Spleen (tissue), 11 donors: ENCODE data around the gene SSTR4. TPM values are rescaled to one million over a fixed set of nuclear protein-coding genes. Genes with fewer than 3 reads are reported as not detected.

Experiments used
- DNase-seq: peaks from one replicate; pipeline ENCODE4 v3.0.0-alpha.2; 2020
- H3K27ac ChIP-seq, 8 donors: fragments of 200-600 bp; sonication (generic) in 7 of 8; 1 replicate in 4 of 8; 2 replicates in 4 of 8; pipeline versions ENCODE4 v1.5.0 to v1.8.0; 2016 to 2021; ENCODE audit warnings: inconsistent platforms in 4 of 8, mild to moderate bottlenecking in 4 of 8, moderate library complexity in 1 of 8
- H3K27me3 ChIP-seq, 7 donors: fragments of 200-600 bp; sonication (generic) in 6 of 7; replicated peaks in 1 of 7; 1 replicate in 4 of 7; 2 replicates in 3 of 7; pipeline versions ENCODE4 v1.5.0 to v1.8.0; 2016 to 2021; ENCODE audit warnings: inconsistent platforms in 3 of 7, mild to moderate bottlenecking in 1 of 7
- H3K36me3 ChIP-seq, 6 donors: fragments of 200-600 bp; sonication (generic) in 5 of 6; 1 replicate in 4 of 6; 2 replicates in 2 of 6; pipeline versions ENCODE4 v1.5.0 to v1.8.0; 2016 to 2021; ENCODE audit warnings: inconsistent platforms in 2 of 6
- H3K4me1 ChIP-seq, 6 donors: fragments of 200-600 bp; sonication (generic) in 5 of 6; 1 replicate in 3 of 6; 2 replicates in 3 of 6; pipeline versions ENCODE4 v1.5.0 to v1.8.0; 2016 to 2021; ENCODE audit warnings: inconsistent platforms in 3 of 6
- H3K4me3 ChIP-seq, 8 donors: fragments of 200-600 bp; sonication (generic) in 7 of 8; 1 replicate in 4 of 8; 2 replicates in 4 of 8; pipeline versions ENCODE4 v1.5.0 to v1.8.0; 2016 to 2021; ENCODE audit warnings: inconsistent platforms in 4 of 8, mild to moderate bottlenecking in 4 of 8, moderate library complexity in 2 of 8
- H3K9me3 ChIP-seq, 8 donors: fragments of 200-600 bp; sonication (generic) in 7 of 8; 1 replicate in 4 of 8; 2 replicates in 4 of 8; pipeline versions ENCODE4 v1.5.0 to v1.8.0; 2016 to 2021; ENCODE audit warnings: inconsistent platforms in 4 of 8
- POLR2A ChIP-seq, 3 donors: fragments of 450-650 bp; IDR thresholded peaks; one replicate each; pipeline ENCODE4 v1.5.1; 2017; ENCODE audit warnings: antibody characterized with exemption in 3 of 3, mild to moderate bottlenecking in 1 of 3
- POLR2AphosphoS5 ChIP-seq, 3 donors: sonication (generic); formaldehyde crosslinking; IDR thresholded peaks; one replicate each; pipeline ENCODE4 v1.5.1; 2017; ENCODE audit warnings: antibody characterized with exemption in 3 of 3
- WGBS, 5 donors: extraction: QIAGEN DNeasy Blood & Tissue Kit in 3 of 5; methylation state at CpG; one replicate each; pipeline versions ENCODE4 v1.1.5 to v1.1.7; 2013 to 2018; 5-methylcytosine and 5-hydroxymethylcytosine counted together
- intact Hi-C: fragments of 100-400 bp; cut with DNase I; formaldehyde crosslinking; loops from one replicate; pipeline ENCODE4 v1.15.0; 2023; ENCODE audit warnings: low total_unique reads
- polyA plus RNA-seq, 3 donors: library from polyadenylated mRNA; stranded (reverse); fragments of 200-250 nt; gene quantifications; one replicate each; pipeline ENCODE4 v1.2.1, GENCODE V29; 2013
- total RNA-seq, 7 donors: library from RNA; depleted of rRNA in 3 of 7; stranded (reverse); fragments of >200 nt in 3 of 7; fragmentation: NEBNext Ultra II Directional in 4 of 7; extraction: Animal tissue kit (Norgen Biotek cat#: 25700) in 4 of 7; gene quantifications; one replicate each; pipeline versions ENCODE4 v1.1.0 to v1.2.1, GENCODE V29; 2016 to 2021
- TF ChIP-seq, protein P1 (sequence below), 11 experiments: fragments of 200-600 bp in 7 of 11; fragments of 450-650 bp in 4 of 11; sonication (generic) in 4 of 11; IDR thresholded peaks in 8 of 11; conservative IDR thresholded peaks in 3 of 11; 1 replicate in 7 of 11; 2 replicates in 4 of 11; pipeline versions ENCODE4 v1.4.0 to v1.8.0; 2016 to 2021; ENCODE audit warnings: antibody characterized with exemption in 11 of 11, inconsistent platforms in 4 of 11, mild to moderate bottlenecking in 1 of 11
- donor health status: healthy with polysubstance abuse.
- donor health status: DM: no; HTN: no; CAD: no; lungs with moderate emphysema.
- donor health status: DM: no; HTN: no; CAD: no.
- donor health status: Bipolar disorder and iron deficiency.
- donor health status: healthy.
- donor health status: DM: no; HTN: no; CAD: no.
- donor health status: DM: yes; HTN: yes; CAD: no.

SSTR4 gene
- total and polyA plus RNA-seq, 10 donors, result not detected

DNA sequence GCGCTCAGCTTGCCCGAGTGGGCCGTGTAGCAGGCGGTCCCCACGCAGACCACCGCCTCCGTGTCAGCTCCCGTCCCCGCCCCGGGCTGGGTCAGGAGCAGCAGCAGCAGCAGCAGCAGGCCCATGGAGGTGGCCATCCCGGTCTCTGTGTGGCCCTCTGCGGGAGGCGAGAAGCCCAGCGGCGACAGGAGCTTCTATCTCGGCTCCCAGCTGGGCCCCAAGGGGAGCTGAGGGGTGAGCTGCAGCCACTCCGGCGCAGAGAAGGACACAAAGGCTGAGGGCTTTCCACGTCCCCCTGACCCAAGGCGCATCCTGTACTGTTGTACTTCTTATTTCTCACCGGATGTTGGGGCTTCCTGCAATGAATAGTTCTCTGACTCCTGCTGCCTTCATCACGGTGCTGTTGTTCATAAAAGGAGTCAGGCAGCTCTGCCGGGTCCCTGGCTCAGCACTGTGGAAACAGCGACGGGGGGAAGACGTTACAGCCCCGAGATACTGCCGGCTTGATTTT, 51.0 kb downstream of the SSTR4 start, which contains the start of gene CD93:
CD93 (minus strand) TSS at position 269 of the 511 bp plus-strand sequence; CDS start at position 137, 132 bp downstream.
- DNase-seq, result peak; percentile 85
- peak in 1 of 3 donors; percentile 5 for TF ChIP-seq POLR2A (IDR thresholded peaks at IDR 0.05)
- peak; percentile 75 to 78 (median 77) for TF ChIP-seq POLR2AphosphoS5 (IDR thresholded peaks at IDR 0.05)
- TF ChIP-seq, protein P1, sequence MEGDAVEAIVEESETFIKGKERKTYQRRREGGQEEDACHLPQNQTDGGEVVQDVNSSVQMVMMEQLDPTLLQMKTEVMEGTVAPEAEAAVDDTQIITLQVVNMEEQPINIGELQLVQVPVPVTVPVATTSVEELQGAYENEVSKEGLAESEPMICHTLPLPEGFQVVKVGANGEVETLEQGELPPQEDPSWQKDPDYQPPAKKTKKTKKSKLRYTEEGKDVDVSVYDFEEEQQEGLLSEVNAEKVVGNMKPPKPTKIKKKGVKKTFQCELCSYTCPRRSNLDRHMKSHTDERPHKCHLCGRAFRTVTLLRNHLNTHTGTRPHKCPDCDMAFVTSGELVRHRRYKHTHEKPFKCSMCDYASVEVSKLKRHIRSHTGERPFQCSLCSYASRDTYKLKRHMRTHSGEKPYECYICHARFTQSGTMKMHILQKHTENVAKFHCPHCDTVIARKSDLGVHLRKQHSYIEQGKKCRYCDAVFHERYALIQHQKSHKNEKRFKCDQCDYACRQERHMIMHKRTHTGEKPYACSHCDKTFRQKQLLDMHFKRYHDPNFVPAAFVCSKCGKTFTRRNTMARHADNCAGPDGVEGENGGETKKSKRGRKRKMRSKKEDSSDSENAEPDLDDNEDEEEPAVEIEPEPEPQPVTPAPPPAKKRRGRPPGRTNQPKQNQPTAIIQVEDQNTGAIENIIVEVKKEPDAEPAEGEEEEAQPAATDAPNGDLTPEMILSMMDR (IDR thresholded peaks at IDR 0.05 in 8 of 11, conservative IDR thresholded peaks at IDR 0.05 in 3 of 11), result no peak
- Histone ChIP-seq H3K4me1 (peaks cover 5 to 76% (median 63%) of the 10 kb centered on the region in 6 donors), H3K9me3 (no peaks in the 10 kb centered on the region), H3K36me3 (peaks cover 0 to 11% (median 0%) of the 10 kb centered on the region in 6 donors), H3K27ac (peak within 1 kb of the TSS; percentile 48 to 96 (median 84)), H3K4me3 (peak within 1 kb of the TSS; percentile 4 to 67 (median 32)), H3K27me3 (no peaks in the 10 kb centered on the region)
- intact Hi-C loops, result no loop called here
- WGBS, 5 donors, result 11 to 38% (median 27%) methylated on average over 14 to 28 of the region's 28 CpGs

GRCh38 chr20:23086931-23087411, 51.9 kb downstream of the SSTR4 start:
- TF ChIP-seq, protein P1 (IDR thresholded peaks at IDR 0.05 in 8 of 11, conservative IDR thresholded peaks at IDR 0.05 in 3 of 11), result no peak
- TF ChIP-seq POLR2A (IDR thresholded peaks at IDR 0.05) (no peak), POLR2AphosphoS5 (IDR thresholded peaks at IDR 0.05) (peak; percentile 57 to 84 (median 65))
- H3K9me3 ChIP-seq, result no peaks in the 10 kb centered on the region
- intact Hi-C loops, result no loop called here
- H3K4me3 ChIP-seq, result peak overlapping the region in 2 of 8 donors; percentile 43 to 67
- peaks cover 5 to 71% (median 59%) of the 10 kb centered on the region in 6 donors for H3K4me1 ChIP-seq
- no peaks in the 10 kb centered on the region for H3K27me3 ChIP-seq
- peaks cover 0 to 3% (median 0%) of the 10 kb centered on the region in 6 donors for H3K36me3 ChIP-seq
- peak; percentile 85 for DNase-seq
- WGBS, 5 donors, result 38 to 60% (median 45%) methylated on average over 13 to 14 of the region's 14 CpGs
- peak overlapping the region; percentile 48 to 96 (median 84) for H3K27ac ChIP-seq

DNA sequence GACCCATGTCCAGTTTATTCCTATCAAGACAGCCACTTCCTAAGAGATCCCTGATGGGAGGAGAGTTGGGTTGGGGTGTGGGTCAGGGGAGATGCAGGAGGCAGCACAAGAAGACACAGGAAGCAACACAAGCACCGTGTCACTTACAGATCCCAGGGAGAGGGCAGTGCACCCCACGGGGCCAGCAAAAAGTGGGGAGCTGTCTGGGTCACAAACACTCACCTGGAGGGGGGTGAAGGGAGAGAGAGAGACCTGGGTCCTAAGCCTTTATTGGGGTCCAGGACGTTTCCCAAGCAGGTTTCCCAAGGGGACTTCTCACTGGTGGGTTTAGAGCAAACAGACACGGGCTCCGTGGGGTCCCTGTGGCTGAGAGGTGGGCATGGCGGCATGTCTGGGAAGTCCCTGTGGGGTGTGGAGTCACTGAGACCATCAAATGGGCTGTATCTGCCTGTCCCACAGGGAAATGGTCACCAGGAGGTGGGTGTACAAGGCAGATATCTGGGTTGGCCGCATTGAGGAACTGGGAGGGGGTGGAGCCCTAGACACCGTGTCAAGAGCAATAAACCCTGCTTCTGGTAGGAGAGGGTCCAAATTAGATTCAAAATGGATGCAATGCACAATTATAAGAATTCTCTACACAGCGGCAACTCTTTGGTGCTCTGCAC, 52.6 kb downstream of the SSTR4 start:
- H3K27ac ChIP-seq, result peak overlapping the region in 7 of 8 donors; percentile 81 to 96 (median 85)
- TF ChIP-seq, protein P1 (IDR thresholded peaks at IDR 0.05 in 8 of 11, conservative IDR thresholded peaks at IDR 0.05 in 3 of 11), result no peak
- TF ChIP-seq POLR2A (IDR thresholded peaks at IDR 0.05) (no peak), POLR2AphosphoS5 (IDR thresholded peaks at IDR 0.05) (no peak)
- DNase-seq, result no peak
- peak overlapping the region in 1 of 8 donors; percentile 67 for H3K4me3 ChIP-seq
- no peaks in the 10 kb centered on the region for H3K36me3 ChIP-seq
- intact Hi-C loops, result no loop called here
- H3K27me3 ChIP-seq, result no peaks in the 10 kb centered on the region
- peaks cover 5 to 67% (median 53%) of the 10 kb centered on the region in 6 donors for H3K4me1 ChIP-seq
- 53 to 71% (median 64%) methylated on average over 9 of the region's 9 CpGs for WGBS, 5 donors
- H3K9me3 ChIP-seq, result no peaks in the 10 kb centered on the region

Other genes with a start within 250 kb of the SSTR4 start
- gene THBD, start 14.4 kb downstream of the SSTR4 start, total RNA-seq, result 100 to 1,000 TPM in 2 of 7 donors, 10 to 100 TPM in 5; 47.6 to 255 (median 78.0) TPM
- gene THBD, start 14.4 kb downstream of the SSTR4 start, polyA plus RNA-seq, result 10 to 100 TPM in 1 of 3 donors, 1 to 10 TPM in 2; 7.2 to 11.6 (median 8.7) TPM
- 100 to 1,000 TPM in 1 of 7 donors, 10 to 100 TPM in 6; 50.4 to 103 (median 75.4) TPM for gene CD93, start 51.0 kb downstream of the SSTR4 start, total RNA-seq
- 1 to 10 TPM; 4.1 to 6.0 (median 5.9) TPM for gene CD93, start 51.0 kb downstream of the SSTR4 start, polyA plus RNA-seq